Right cardiac atrium (tissue), 5 donors: ENCODE data around the gene SLC2A1. TPM values are rescaled to one million over a fixed set of nuclear protein-coding genes. Genes with fewer than 3 reads are reported as not detected.
A peak's percentile ranks its signal among the peaks of the same experiment; 100 is the strongest.
"Not testable (repeated sequence)": the region's sequence is repeated elsewhere in the genome, so short reads cannot be mapped to it uniquely, and the experiment has no call there.

Experiments used
- ATAC-seq, 2 donors: fragments of 200-7000 bp; cut with Tn5 transposase; one replicate each; pipeline versions ENCODE4 v1.8.0 to v1.9.1; 2020; ENCODE audit warnings: moderate library complexity in 2 of 2, mild to moderate bottlenecking in 1 of 2
- DNase-seq, 3 donors: peaks; one replicate each; pipeline ENCODE4 v3.0.0-alpha.2; 2020
- H3K27ac ChIP-seq: one replicate; pipeline ENCODE4 v1.5.1; 2013; ENCODE audit warnings: mild to moderate bottlenecking, low read length, control low read depth, moderate library complexity
- H3K27me3 ChIP-seq: one replicate; pipeline ENCODE4 v1.6.1; 2013; ENCODE audit not compliant: control insufficient read depth, insufficient read depth
- H3K4me1 ChIP-seq: one replicate; pipeline ENCODE4 v1.6.1; 2013; ENCODE audit warnings: low read length; ENCODE audit not compliant: control insufficient read depth, insufficient read depth
- H3K4me3 ChIP-seq: one replicate; pipeline ENCODE4 v1.5.1; 2013; ENCODE audit warnings: low read length, control low read depth
- H3K9me3 ChIP-seq: one replicate; pipeline ENCODE4 v1.6.1; 2013; ENCODE audit warnings: low read length; ENCODE audit not compliant: control insufficient read depth
- WGBS: extraction: QIAGEN DNeasy Blood & Tissue Kit; methylation state at CpG from one replicate; pipeline ENCODE4 v1.1.7; 2013; 5-methylcytosine and 5-hydroxymethylcytosine counted together
- intact Hi-C, 4 donors: fragments of 100-400 bp; cut with DNase I; formaldehyde crosslinking; loops; one replicate each; pipeline versions ENCODE4 v1.11.0 to v1.14.0; 2022 to 2023
- polyA plus RNA-seq: library from polyadenylated mRNA; stranded (reverse); fragments of 200-250 nt; gene quantifications from one replicate; pipeline ENCODE4 v1.2.3, GENCODE V29; 2013
- total RNA-seq, 4 donors: library from RNA; stranded (reverse); fragmentation: NEBNext Ultra II Directional; extraction: Animal tissue kit (Norgen Biotek cat#: 25700); gene quantifications; one replicate each; pipeline ENCODE4 v1.2.1, GENCODE V29; 2021
- donor health status: healthy with polysubstance abuse.
- donor health status: DM: no; HTN: yes; CAD: no.
- donor health status: DM: no; HTN: no; CAD: no.
- donor health status: DM: no; HTN: yes; CAD: no; lungs with severe emphysema.
- donor health status: DM: yes; HTN: yes; CAD: no.

SLC2A1 gene
- total and polyA plus RNA-seq, 5 donors, result 8.1 to 25.7 (median 14.5) TPM

DNA sequence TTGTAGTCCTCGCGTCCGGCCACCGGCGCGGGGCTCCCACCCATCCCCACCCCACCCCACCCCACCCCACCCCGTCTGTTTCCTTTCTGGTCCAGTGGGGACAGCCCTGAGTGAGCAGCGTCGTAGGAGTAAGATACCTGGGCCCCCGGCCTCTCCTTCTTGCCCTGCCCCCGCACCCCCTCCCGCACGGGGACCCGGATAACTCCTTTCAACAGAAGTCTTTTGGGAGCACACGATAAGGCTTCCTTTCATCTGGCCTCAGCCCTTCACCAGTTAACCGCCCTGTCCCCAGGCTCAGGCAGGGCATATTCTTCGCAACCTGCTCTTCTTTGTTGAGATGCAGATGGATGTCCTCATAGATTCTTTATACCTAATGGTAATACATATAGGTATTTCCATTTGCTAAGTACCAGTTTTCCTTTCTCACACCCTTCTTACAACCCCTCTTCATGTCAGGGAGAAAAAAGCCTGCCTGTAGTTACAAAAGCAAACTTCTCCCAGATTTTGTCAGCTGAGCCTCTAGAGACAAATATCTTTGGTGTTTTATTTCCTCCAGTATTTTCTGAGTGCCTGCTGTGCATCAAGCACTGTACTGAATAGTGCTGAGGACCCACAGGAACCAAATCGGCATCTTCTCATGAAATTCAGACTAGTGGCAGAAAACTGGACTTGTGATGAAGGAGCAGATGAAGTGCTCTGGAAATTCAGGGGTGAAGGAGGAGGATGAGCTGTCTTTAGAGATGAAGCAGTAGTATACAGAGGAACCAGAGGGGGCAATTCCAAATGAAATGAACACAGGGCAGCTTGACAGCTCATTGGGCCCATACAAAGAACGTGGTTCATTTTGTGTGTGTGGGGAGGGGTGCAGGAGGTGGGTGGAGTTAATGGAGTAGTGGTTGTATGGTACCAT is 33.6 kb downstream of the SLC2A1 start:
- WGBS, result 10% methylated on average over 19 of the region's 19 CpGs
- H3K4me1 ChIP-seq, result peaks cover 2% of the 10 kb centered on the region
- peak overlapping the region; percentile 84 for H3K4me3 ChIP-seq
- H3K27me3 ChIP-seq, result no peaks in the 10 kb centered on the region
- H3K9me3 ChIP-seq, result no peaks in the 10 kb centered on the region
- intact Hi-C loops, result loop anchor here in 1 of 4 donors (5.0 kb wide), 1 partner anchor 147 kb away; no protein-coding TSS in a partner anchor
- no peak for DNase-seq
- ATAC-seq, result peak; percentile 55 to 77
- peak overlapping the region; percentile 83 for H3K27ac ChIP-seq

DNA sequence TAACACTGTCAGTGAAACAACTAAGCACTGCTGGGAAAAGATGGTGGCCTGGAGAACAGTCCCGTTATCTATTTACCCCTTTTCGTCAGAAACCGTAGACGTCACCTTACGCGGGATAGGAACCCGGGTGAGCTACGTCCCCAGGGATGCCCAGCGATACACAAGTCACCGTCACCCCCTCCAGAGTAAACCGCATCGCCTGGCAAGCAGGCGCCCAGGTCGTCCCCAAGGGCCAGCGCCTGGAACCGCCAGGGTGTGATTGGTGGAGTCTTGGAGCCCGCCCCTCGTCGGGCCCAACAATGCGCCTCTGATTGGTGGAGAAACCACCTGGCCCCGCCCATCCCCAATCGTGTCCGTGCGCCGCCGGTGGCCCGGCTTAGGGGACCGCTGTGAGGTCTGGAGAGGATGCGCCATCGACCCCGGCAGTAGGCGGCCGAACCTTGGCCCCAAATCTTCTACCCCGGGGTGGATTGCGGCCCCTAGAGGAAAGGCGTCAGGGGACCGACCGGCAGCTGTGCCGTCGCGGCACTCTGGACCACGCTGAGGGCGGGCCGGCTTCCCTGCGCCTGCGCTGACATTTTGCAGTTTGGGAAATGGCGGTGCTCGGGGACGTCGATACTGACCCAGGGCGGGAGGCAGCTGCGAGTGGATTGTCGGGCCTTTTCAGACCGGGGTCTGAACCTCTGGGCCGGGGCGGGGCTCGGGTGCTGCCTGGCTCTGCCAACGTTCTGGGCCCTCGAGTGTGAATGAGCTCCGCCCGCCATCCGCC is 34.4 kb downstream of the SLC2A1 start:
- Histone ChIP-seq H3K4me1 (peaks cover 2% of the 10 kb centered on the region), H3K4me3 (peak overlapping the region; percentile 84), H3K27me3 (no peaks in the 10 kb centered on the region), H3K9me3 (no peaks in the 10 kb centered on the region), H3K27ac (peak overlapping the region; percentile 83)
- intact Hi-C loops, result loop anchor here in 1 of 4 donors (5.0 kb wide), 1 partner anchor 148 kb away; no protein-coding TSS in a partner anchor
- peak; percentile 96 to 98 (median 98) for DNase-seq
- ATAC-seq, result peak; percentile 99
- under 1% methylated on average over 62 of the region's 62 CpGs for WGBS

DNA sequence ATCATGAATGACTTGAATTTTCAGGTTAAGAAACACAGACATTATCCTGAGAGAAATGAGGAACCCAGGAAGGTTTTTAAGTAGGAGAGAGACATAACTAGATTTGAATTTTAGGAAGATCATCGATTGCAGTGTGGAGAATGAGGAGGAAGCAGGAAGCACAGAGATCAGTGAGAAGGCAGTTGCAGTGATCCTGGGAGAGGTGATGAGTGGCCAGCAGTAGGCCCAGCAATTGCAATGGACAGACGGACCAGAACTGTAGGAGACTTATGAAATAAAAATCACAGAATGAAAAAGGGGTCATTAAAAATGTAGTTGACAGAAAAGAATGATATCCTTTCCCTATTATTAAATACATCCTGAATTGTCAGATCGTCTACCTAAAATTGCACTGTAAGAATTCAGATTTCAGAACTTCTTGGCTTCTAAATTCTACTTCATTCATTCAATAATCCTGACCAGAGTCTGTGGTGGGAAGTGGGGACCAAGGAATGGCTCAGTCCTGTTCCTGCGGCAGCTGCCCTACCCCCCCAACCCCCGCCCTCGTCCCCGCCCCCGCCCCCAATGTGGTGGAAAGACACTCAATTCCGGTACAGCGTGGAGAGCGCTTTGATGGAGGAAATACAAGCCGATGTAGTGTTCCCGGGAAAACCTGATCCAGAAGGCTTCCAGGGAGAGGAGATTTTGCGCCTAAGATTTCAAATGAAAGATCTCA is 35.1 kb downstream of the SLC2A1 start:
- intact Hi-C loops, result loop anchor here in 1 of 4 donors (5.0 kb wide), 1 partner anchor 149 kb away; no protein-coding TSS in a partner anchor
- H3K9me3 ChIP-seq, result no peaks in the 10 kb centered on the region
- H3K27ac ChIP-seq, result peak overlapping the region; percentile 80
- ATAC-seq (peak; percentile 19 to 24), DNase-seq (no peak)
- peaks cover 2% of the 10 kb centered on the region for H3K4me1 ChIP-seq
- WGBS, result 6% methylated on average over 14 of the region's 14 CpGs
- no peaks in the 10 kb centered on the region for H3K27me3 ChIP-seq
- H3K4me3 ChIP-seq, result peak overlapping the region; percentile 84

DNA sequence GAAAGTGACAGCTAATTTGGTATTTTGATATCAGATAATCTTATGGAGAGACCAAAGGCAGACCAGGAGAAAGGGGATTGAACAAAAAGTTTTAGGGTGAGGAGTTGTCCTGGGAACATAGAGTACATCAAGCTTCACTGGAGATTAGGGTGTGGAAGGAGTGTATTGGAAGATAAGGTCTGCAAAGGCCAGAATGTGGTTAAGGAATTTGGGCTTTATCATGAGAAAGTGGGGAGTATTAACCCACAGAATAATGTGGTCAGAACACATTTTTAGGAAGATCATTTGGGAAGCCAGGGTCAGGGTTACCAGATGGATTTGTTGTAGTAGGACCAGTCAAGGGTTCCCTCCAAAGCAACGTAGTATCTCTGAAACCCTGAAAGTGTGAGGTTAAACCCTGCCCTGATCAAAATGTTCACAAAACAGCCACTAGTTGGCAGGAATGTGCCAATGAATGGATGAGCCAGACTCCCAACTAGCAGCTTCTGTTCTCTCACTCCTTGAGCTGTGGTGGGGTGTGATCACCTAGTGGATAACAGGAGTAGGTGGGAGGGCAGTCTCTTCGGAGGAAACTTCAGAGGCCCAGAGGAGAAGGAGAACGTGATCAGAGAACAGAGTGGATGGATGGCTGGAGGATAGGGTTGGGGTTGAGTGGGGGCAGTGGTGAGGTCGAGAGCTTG is 35.8 kb downstream of the SLC2A1 start:
- Histone ChIP-seq H3K9me3 (no peaks in the 10 kb centered on the region), H3K4me1 (peaks cover 2% of the 10 kb centered on the region), H3K27ac (no peak overlapping the region), H3K27me3 (no peaks in the 10 kb centered on the region), H3K4me3 (no peak overlapping the region)
- 38% methylated on average over 4 of the region's 4 CpGs for WGBS
- DNase-seq (no peak), ATAC-seq (peak in 1 of 2 donors; percentile 15)
- intact Hi-C loops, result loop anchor here in 1 of 4 donors (5.0 kb wide), 1 partner anchor 149 kb away; no protein-coding TSS in a partner anchor

DNA sequence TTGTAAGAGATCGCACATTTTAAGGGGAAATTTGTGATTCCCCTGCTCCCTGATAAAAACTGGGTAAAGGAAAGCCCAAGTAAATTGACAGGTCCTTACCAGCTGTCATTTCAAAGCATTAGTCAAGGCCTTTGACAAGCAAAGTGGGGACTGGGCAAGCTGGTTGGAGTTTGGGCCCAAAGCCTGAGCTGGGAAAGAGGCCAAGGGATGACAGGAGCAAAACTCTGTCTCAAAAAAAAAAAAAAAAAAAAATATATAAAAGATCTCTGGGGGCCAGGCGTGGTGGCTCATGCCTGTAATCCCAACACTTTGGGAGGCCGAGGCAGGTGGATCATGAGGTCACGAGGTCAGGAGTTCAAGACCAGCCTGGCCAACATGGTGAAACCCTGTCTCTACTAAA is 36.9 kb downstream of the SLC2A1 start:
- 92% methylated on average over 4 of the region's 4 CpGs for WGBS
- H3K27ac ChIP-seq, result no peak overlapping the region
- no peak for ATAC-seq
- no peak for DNase-seq
- H3K4me1 ChIP-seq, result peaks cover 2% of the 10 kb centered on the region
- no peak overlapping the region for H3K4me3 ChIP-seq
- H3K27me3 ChIP-seq, result no peaks in the 10 kb centered on the region
- intact Hi-C loops, result loop anchor here in 1 of 4 donors (5.0 kb wide), 1 partner anchor 151 kb away; no protein-coding TSS in a partner anchor
- no peaks in the 10 kb centered on the region for H3K9me3 ChIP-seq

DNA sequence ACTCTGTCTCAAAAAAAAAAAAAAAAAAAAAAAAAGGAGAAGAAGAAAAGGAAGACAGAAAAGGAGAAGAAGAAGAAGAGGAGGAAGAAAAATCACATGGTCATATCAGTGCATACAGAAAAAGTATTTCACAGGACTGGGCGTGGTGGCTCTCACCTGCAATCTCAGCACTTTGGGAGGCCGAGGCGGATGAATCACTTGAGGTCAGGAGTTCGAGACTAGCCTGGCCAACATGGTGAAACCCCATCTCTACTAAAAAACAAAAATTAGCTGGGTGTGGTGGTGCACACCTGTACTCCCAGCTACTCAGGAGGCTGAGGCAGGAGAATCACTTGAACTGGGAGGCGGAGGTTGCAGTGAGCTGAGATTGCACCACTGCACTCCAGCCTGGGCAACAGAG is 39.0 kb downstream of the SLC2A1 start:
- 79% methylated on average over 5 of the region's 5 CpGs for WGBS
- not testable (repeated sequence) for H3K27me3 ChIP-seq, H3K4me1 ChIP-seq, H3K9me3 ChIP-seq, ATAC-seq, DNase-seq, H3K4me3 ChIP-seq, H3K27ac ChIP-seq
- intact Hi-C loops, result loop anchor here in 1 of 4 donors (5.0 kb wide), 1 partner anchor 153 kb away; no protein-coding TSS in a partner anchor

DNA sequence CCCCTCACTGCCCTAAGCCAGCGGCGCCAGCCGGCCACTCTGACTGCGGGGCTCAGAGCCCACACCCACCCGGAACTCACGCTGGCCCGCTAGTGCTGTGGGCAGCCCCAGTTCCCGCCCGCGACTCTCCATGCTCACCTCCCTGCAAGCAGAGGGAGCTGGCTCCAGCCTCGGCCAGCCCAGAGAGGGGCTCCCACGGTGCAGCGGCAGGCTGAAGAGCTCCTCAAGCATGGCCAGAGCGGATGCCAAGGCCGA is 41.5 kb downstream of the SLC2A1 start:
- no peaks in the 10 kb centered on the region for H3K4me1 ChIP-seq
- intact Hi-C loops, result no loop called here
- WGBS, result 94% methylated on average over 15 of the region's 15 CpGs
- no peaks in the 10 kb centered on the region for H3K27me3 ChIP-seq
- no peaks in the 10 kb centered on the region for H3K9me3 ChIP-seq
- no peak overlapping the region for H3K4me3 ChIP-seq
- DNase-seq, result peak in 1 of 3 donors; percentile 43
- no peak overlapping the region for H3K27ac ChIP-seq
- no peak for ATAC-seq

DNA sequence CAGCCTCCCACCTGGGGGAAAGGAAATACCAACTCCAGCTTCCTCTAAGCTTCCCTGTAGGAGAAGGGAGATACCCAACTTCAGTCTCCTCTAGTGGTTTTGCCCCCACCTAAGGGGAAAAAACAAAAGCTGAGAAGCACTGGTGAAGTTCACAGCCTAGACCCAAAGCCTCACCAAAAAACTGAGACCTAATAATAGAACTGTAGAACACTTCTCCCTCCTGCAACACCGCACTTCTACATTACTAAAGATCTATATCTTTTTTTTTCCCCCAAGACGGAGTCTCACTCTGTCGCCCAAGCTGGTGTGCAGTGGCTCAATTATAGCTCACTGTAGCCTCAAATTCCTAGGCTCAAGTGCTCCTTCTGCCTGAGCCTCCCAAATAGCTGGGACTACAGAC is 43.2 kb downstream of the SLC2A1 start:
- no peak overlapping the region for H3K4me3 ChIP-seq
- no peak overlapping the region for H3K27ac ChIP-seq
- ATAC-seq (no peak), DNase-seq (no peak)
- intact Hi-C loops, result loop anchor here in 1 of 4 donors (2.0 kb wide), 1 partner anchor 157 kb away; no protein-coding TSS in a partner anchor
- no peaks in the 10 kb centered on the region for H3K27me3 ChIP-seq
- H3K9me3 ChIP-seq, result no peaks in the 10 kb centered on the region
- no peaks in the 10 kb centered on the region for H3K4me1 ChIP-seq
- 90% methylated on average over 3 of the region's 3 CpGs for WGBS

DNA sequence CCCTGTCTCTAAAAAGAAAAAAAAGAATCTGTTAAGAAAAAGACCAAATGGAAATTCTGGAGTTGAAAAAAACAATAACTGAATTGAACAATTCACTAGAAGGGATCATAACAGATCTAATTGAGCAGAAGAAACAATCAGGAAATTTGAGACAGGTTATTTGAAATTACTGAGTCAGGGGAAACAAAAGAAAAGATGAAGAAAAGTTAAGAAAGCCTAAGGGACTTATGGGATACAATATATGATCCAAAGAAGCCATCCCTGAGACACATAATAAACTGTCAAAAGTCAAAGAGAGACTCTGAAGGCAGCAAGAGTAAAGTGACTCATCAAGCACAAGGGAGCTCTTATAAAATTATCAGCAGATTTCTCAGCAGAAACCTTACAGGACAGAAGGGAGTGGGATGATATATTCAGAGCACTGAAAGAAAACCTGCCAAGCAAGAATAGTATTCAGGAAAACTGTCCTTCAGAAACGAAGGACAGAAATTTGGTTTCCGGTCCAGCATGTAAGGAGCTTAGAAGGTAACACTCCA is 44.5 kb downstream of the SLC2A1 start:
- no peak for ATAC-seq
- H3K4me3 ChIP-seq, result no peak overlapping the region
- H3K27me3 ChIP-seq, result no peaks in the 10 kb centered on the region
- H3K9me3 ChIP-seq, result no peaks in the 10 kb centered on the region
- no peaks in the 10 kb centered on the region for H3K4me1 ChIP-seq
- DNase-seq, result no peak
- 91% methylated on average over 2 of the region's 2 CpGs for WGBS
- no peak overlapping the region for H3K27ac ChIP-seq
- intact Hi-C loops, result loop anchor here in 1 of 4 donors (2.0 kb wide), 1 partner anchor 159 kb away; no protein-coding TSS in a partner anchor
